ENCODE measurements around the gene RAB11FIP4. TPM values are rescaled to one million over a fixed set of nuclear protein-coding genes. Genes with fewer than 3 reads are reported as not detected.

Gene RAB11FIP4
- total and polyA plus RNA-seq, 2 of the 13 experiments (the other 11 are each of a cell fraction or from before 2014, with no cell fraction given), result 28.0 to 89.3 TPM

DNA sequence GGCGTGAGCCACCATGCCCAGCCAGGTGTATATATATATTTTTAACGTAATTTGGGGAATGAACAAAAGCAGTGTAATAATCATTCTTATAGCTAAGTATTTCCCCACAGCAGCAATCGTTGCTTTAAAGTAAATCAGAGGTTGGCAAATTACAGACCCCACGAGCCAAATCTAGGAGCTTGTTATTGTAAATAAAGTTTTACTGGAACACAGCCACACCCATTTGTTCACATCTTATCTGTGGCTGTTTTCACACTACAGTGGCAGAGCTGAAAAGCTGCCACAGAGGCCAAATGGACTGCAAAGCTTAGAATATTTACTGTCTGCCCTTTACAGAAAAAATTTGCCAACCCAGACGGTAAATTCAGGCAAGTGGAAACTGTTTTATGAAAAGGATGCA lies 50.8 kb downstream of the RAB11FIP4 start:
- no peak overlapping the region for H3K9ac ChIP-seq (ENCODE audit: insufficient read depth, low read depth, low read length)
- no TSS peak for BruUV-seq (replicated peaks)
- FAIRE-seq (no peak), DNase-seq (ENCODE audit: low spot score) (no peak), ATAC-seq (no peak)
- no peak for TF ChIP-seq BATF2 (CRISPR knock-in tag; IDR thresholded peaks at IDR 0.05)
- TF ChIP-seq, protein P1, sequence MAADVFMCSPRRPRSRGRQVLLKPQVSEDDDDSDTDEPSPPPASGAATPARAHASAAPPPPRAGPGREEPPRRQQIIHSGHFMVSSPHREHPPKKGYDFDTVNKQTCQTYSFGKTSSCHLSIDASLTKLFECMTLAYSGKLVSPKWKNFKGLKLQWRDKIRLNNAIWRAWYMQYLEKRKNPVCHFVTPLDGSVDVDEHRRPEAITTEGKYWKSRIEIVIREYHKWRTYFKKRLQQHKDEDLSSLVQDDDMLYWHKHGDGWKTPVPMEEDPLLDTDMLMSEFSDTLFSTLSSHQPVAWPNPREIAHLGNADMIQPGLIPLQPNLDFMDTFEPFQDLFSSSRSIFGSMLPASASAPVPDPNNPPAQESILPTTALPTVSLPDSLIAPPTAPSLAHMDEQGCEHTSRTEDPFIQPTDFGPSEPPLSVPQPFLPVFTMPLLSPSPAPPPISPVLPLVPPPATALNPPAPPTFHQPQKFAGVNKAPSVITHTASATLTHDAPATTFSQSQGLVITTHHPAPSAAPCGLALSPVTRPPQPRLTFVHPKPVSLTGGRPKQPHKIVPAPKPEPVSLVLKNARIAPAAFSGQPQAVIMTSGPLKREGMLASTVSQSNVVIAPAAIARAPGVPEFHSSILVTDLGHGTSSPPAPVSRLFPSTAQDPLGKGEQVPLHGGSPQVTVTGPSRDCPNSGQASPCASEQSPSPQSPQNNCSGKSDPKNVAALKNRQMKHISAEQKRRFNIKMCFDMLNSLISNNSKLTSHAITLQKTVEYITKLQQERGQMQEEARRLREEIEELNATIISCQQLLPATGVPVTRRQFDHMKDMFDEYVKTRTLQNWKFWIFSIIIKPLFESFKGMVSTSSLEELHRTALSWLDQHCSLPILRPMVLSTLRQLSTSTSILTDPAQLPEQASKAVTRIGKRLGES (CRISPR knock-in tag; IDR thresholded peaks at IDR 0.05; ENCODE audit: borderline replicate concordance), result no peak
- TF ChIP-seq ZNF10 (CRISPR knock-in tag; IDR thresholded peaks at IDR 0.05; ENCODE audit: borderline replicate concordance, low read depth), result no peak
- TF ChIP-seq, protein P2, sequence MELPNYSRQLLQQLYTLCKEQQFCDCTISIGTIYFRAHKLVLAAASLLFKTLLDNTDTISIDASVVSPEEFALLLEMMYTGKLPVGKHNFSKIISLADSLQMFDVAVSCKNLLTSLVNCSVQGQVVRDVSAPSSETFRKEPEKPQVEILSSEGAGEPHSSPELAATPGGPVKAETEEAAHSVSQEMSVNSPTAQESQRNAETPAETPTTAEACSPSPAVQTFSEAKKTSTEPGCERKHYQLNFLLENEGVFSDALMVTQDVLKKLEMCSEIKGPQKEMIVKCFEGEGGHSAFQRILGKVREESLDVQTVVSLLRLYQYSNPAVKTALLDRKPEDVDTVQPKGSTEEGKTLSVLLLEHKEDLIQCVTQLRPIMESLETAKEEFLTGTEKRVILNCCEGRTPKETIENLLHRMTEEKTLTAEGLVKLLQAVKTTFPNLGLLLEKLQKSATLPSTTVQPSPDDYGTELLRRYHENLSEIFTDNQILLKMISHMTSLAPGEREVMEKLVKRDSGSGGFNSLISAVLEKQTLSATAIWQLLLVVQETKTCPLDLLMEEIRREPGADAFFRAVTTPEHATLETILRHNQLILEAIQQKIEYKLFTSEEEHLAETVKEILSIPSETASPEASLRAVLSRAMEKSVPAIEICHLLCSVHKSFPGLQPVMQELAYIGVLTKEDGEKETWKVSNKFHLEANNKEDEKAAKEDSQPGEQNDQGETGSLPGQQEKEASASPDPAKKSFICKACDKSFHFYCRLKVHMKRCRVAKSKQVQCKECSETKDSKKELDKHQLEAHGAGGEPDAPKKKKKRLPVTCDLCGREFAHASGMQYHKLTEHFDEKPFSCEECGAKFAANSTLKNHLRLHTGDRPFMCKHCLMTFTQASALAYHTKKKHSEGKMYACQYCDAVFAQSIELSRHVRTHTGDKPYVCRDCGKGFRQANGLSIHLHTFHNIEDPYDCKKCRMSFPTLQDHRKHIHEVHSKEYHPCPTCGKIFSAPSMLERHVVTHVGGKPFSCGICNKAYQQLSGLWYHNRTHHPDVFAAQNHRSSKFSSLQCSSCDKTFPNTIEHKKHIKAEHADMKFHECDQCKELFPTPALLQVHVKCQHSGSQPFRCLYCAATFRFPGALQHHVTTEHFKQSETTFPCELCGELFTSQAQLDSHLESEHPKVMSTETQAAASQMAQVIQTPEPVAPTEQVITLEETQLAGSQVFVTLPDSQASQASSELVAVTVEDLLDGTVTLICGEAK (IDR thresholded peaks at IDR 0.05), result no peak
- TF ChIP-seq, protein P2 (CRISPR knock-in tag; IDR thresholded peaks at IDR 0.05), result 0 out of 2 replicates have a peak, but pooled peaks have one; percentile 42
- TF ChIP-seq SNRNP70 (IDR thresholded peaks at IDR 0.05; ENCODE audit: low read depth, low read length), result no peak
- TF ChIP-seq PPARG (CRISPR knock-in tag; conservative IDR thresholded peaks at IDR 0.05), result no peak
- peaks cover 37% of the 10 kb centered on the region for H3K4me1 ChIP-seq (ENCODE audit: insufficient read depth, low read length)
- no peaks in the 10 kb centered on the region for H3K79me2 ChIP-seq (ENCODE audit: insufficient read depth, low read length)
- ChIA-PET CTCF (ENCODE audit: low intra/inter-chr PET ratio, low total read pairs) (no interaction called here), POLR2A (interaction anchor here (0.8 kb wide), 1 partner anchor 56 kb away, joined by 3 read pairs; no protein-coding TSS in a partner anchor)
- intact Hi-C loops (cut with micrococcal nuclease; ENCODE audit: unreplicated experiment) (no loop called here), in situ Hi-C loops (cut with HindIII; ENCODE audit: extremely low pct_ligation_motif_present, low pct_unique_long_range_greater_than_20kb) (no loop called here)
- no peaks in the 10 kb centered on the region for H4K20me1 ChIP-seq (ENCODE audit: insufficient read depth, low read length)
- no peak overlapping the region for H3K27ac ChIP-seq (ENCODE audit: extremely low read length, insufficient read depth, low read length)
- no peak overlapping the region for H2AFZ ChIP-seq (ENCODE audit: low read length)
- H3K9me3 ChIP-seq (ENCODE audit: low read length), result no peaks in the 10 kb centered on the region
- no peak overlapping the region for H3K4me2 ChIP-seq (ENCODE audit: low read depth, low read length)
- no peak overlapping the region for H3K4me3 ChIP-seq (replicated peaks in 1 of 3; ENCODE audit: insufficient read depth in 1 of 3, low read depth in 2 of 3, low read length in 3 of 3)
- 60% methylated on average over 5 of the region's 5 CpGs for whole genome bisulfite sequencing (ENCODE audit: low lambda C conversion rate)
- H3K27me3 ChIP-seq (ENCODE audit: control insufficient read depth in 1 of 2, insufficient read depth in 2 of 2, low read length in 2 of 2), result no peaks in the 10 kb centered on the region
- H3K36me3 ChIP-seq (replicated peaks in 1 of 2; ENCODE audit: control insufficient read depth in 1 of 2, insufficient read depth in 2 of 2, low read length in 2 of 2), result no peaks in the 10 kb centered on the region

All from HepG2 (cell line).